Astrocyte (in vitro differentiated cells and primary cell): ENCODE measurements around the gene ANTXR2. TPM values are rescaled to one million over a fixed set of nuclear protein-coding genes. Genes with fewer than 3 reads are reported as not detected.
"Not testable (repeated sequence)": the region's sequence is repeated elsewhere in the genome, so short reads cannot be mapped to it uniquely, and the experiment has no call there.

Source experiments
- DNase-seq: peaks from one replicate; pipeline ENCODE4 v3.0.0-alpha.2; 2010; ENCODE audit warnings: low read depth
- FAIRE-seq: peaks from 2 replicates; lab custom pipeline; 2011; peaks lifted over from hg19 to GRCh38; lab: Jason Lieb, UNC
- H2AFZ ChIP-seq: 2 replicates; pipeline ENCODE4 v1.6.0; 2012; ENCODE audit warnings: low read depth, low read length, inconsistent platforms
- H3K27ac ChIP-seq: 2 replicates; pipeline ENCODE4 v1.5.1; 2011; ENCODE audit warnings: low read depth, low read length, inconsistent platforms
- H3K27me3 ChIP-seq: 2 replicates; pipeline ENCODE4 v1.6.0; 2011; ENCODE audit warnings: low read length, inconsistent platforms; ENCODE audit not compliant: insufficient read depth
- H3K36me3 ChIP-seq: 2 replicates; pipeline ENCODE4 v1.5.1; 2011; ENCODE audit warnings: low read length, inconsistent platforms; ENCODE audit not compliant: insufficient read depth
- H3K4me1 ChIP-seq: 2 replicates; pipeline ENCODE4 v1.5.1; 2011; ENCODE audit warnings: low read length, inconsistent platforms; ENCODE audit not compliant: insufficient read depth
- H3K4me2 ChIP-seq: 2 replicates; pipeline ENCODE4 v1.6.0; 2012; ENCODE audit warnings: low read length, inconsistent platforms
- H3K4me3 ChIP-seq: 2 replicates; pipeline ENCODE4 v1.5.1; 2011; ENCODE audit warnings: low read depth, mild to moderate bottlenecking, low read length, inconsistent platforms; ENCODE audit not compliant: insufficient read depth
- H3K79me2 ChIP-seq: 2 replicates; pipeline ENCODE4 v1.6.0; 2012; ENCODE audit warnings: mild to moderate bottlenecking, low read length, inconsistent platforms; ENCODE audit not compliant: insufficient read depth
- H3K9ac ChIP-seq: 2 replicates; pipeline ENCODE4 v1.6.0; 2012; ENCODE audit warnings: mild to moderate bottlenecking, low read length, inconsistent platforms
- H3K9me3 ChIP-seq: 2 replicates; pipeline ENCODE4 v1.5.1; 2012; ENCODE audit warnings: low read depth, mild to moderate bottlenecking, low read length, inconsistent platforms; ENCODE audit not compliant: insufficient read depth
- H4K20me1 ChIP-seq: 2 replicates; pipeline ENCODE4 v1.6.0; 2012; ENCODE audit warnings: low read length, inconsistent platforms; ENCODE audit not compliant: insufficient read depth
- H3K27ac Mint-ChIP-seq: one replicate; pipeline ENCODE4 v1.8.0; 2021; ENCODE audit warnings: mild to moderate bottlenecking, mixed read lengths; ENCODE audit not compliant: unreplicated experiment
- H3K27me3 Mint-ChIP-seq: one replicate; pipeline ENCODE4 v1.8.0; 2021; ENCODE audit warnings: low read depth, mixed read lengths; ENCODE audit not compliant: unreplicated experiment
- H3K36me3 Mint-ChIP-seq: one replicate; pipeline ENCODE4 v1.8.0; 2021; ENCODE audit warnings: low read depth, mixed read lengths; ENCODE audit not compliant: unreplicated experiment
- H3K4me1 Mint-ChIP-seq: one replicate; pipeline ENCODE4 v1.8.0; 2021; ENCODE audit warnings: low read depth, mixed read lengths; ENCODE audit not compliant: unreplicated experiment
- H3K4me3 Mint-ChIP-seq: one replicate; pipeline ENCODE4 v1.8.0; 2021; ENCODE audit warnings: mild to moderate bottlenecking, moderate library complexity, mixed read lengths; ENCODE audit not compliant: unreplicated experiment
- H3K9me3 Mint-ChIP-seq: one replicate; pipeline ENCODE4 v1.8.0; 2021; ENCODE audit warnings: mild to moderate bottlenecking, mixed read lengths; ENCODE audit not compliant: unreplicated experiment
- EZH2 ChIP-seq: IDR thresholded peaks from 2 replicates; pipeline ENCODE4 v1.6.1; 2012; ENCODE audit warnings: mild to moderate bottlenecking, low read length, inconsistent platforms; ENCODE audit not compliant: insufficient read depth
- total RNA-seq: library from RNA; stranded (reverse); gene quantifications from 2 replicates; pipeline ENCODE4 v1.2.1, GENCODE V29; 2021
- TF ChIP-seq, protein P1 (sequence below): IDR thresholded peaks from 2 replicates; pipeline ENCODE4 v1.5.1; 2011; ENCODE audit warnings: low read depth, mild to moderate bottlenecking, inconsistent platforms, low read length, moderate library complexity; ENCODE audit not compliant: insufficient read depth

The ANTXR2 gene
- total RNA-seq, 1 donor from 2014 or later = 34.7 TPM

DNA sequence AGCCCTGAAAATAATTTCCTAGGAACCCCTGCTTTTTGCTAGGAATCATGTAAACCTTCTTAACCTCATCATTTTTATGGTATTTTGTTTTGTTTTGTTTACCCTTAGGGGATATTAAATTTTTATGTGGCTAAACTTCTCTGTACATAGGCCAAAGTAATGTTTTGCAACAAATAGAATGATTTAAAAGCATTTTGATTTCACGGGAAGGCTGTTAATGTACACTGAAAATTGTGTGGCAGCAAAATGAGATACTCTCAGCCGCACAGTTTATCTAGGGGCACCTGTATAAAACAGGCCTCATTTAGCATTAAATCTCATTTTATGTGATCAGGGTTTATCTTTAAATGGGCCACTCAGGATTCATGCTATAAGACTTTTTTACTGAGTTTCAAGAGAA lies 175.0 kb downstream of the ANTXR2 start:
- no peak for FAIRE-seq
- TF ChIP-seq EZH2 = no peak
- TF ChIP-seq, protein P1, sequence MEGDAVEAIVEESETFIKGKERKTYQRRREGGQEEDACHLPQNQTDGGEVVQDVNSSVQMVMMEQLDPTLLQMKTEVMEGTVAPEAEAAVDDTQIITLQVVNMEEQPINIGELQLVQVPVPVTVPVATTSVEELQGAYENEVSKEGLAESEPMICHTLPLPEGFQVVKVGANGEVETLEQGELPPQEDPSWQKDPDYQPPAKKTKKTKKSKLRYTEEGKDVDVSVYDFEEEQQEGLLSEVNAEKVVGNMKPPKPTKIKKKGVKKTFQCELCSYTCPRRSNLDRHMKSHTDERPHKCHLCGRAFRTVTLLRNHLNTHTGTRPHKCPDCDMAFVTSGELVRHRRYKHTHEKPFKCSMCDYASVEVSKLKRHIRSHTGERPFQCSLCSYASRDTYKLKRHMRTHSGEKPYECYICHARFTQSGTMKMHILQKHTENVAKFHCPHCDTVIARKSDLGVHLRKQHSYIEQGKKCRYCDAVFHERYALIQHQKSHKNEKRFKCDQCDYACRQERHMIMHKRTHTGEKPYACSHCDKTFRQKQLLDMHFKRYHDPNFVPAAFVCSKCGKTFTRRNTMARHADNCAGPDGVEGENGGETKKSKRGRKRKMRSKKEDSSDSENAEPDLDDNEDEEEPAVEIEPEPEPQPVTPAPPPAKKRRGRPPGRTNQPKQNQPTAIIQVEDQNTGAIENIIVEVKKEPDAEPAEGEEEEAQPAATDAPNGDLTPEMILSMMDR = no peak
- Histone ChIP-seq H3K4me2 (no peak overlapping the region), H3K36me3 (no peaks in the 10 kb centered on the region), H3K9ac (no peak overlapping the region), H4K20me1 (no peaks in the 10 kb centered on the region), H3K4me3 (no peak overlapping the region), H3K27ac (no peak overlapping the region), H3K9me3 (no peaks in the 10 kb centered on the region), H3K79me2 (no peaks in the 10 kb centered on the region), H3K27me3 (no peaks in the 10 kb centered on the region), H3K4me1 (no peaks in the 10 kb centered on the region), H2AFZ (no peak overlapping the region)
- Mint-ChIP-seq H3K4me1 (no peaks in the 10 kb centered on the region), H3K27ac (no peak overlapping the region), H3K9me3 (no peaks in the 10 kb centered on the region), H3K4me3 (no peak overlapping the region), H3K36me3 (no peaks in the 10 kb centered on the region), H3K27me3 (peaks cover 3% of the 10 kb centered on the region)
- no peak for DNase-seq

DNA sequence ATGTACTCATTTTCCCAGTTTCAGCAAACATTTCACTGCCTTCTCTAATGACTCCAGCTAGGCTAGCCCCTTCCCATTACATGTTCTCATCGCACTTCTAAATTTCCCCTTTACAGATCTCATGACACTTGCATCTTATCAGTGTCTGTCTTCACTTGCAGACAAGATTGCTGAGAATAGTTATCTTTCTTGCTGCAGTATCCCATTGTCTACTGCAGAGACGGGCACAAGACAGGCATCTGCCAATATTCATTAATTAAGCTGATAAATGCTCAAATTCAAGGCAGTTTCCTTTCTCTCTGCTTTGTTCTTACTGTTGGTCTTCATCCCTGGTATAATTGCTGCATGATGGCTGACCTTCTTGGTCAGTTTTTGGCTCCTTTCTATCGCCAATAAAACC lies 175.9 kb downstream of the ANTXR2 start:
- no peaks in the 10 kb centered on the region for H3K36me3 Mint-ChIP-seq
- FAIRE-seq (no peak), DNase-seq (no peak)
- no peak overlapping the region for H3K27ac Mint-ChIP-seq
- Histone ChIP-seq H2AFZ (no peak overlapping the region), H3K27ac (no peak overlapping the region), H3K9ac (no peak overlapping the region), H4K20me1 (no peaks in the 10 kb centered on the region), H3K79me2 (no peaks in the 10 kb centered on the region), H3K4me1 (no peaks in the 10 kb centered on the region), H3K27me3 (no peaks in the 10 kb centered on the region), H3K4me3 (no peak overlapping the region), H3K36me3 (no peaks in the 10 kb centered on the region), H3K4me2 (no peak overlapping the region), H3K9me3 (no peaks in the 10 kb centered on the region)
- TF ChIP-seq, protein P1 = no peak
- TF ChIP-seq EZH2 = no peak
- no peaks in the 10 kb centered on the region for H3K9me3 Mint-ChIP-seq
- no peak overlapping the region for H3K4me3 Mint-ChIP-seq
- H3K27me3 Mint-ChIP-seq = peaks cover 3% of the 10 kb centered on the region
- H3K4me1 Mint-ChIP-seq = no peaks in the 10 kb centered on the region

DNA sequence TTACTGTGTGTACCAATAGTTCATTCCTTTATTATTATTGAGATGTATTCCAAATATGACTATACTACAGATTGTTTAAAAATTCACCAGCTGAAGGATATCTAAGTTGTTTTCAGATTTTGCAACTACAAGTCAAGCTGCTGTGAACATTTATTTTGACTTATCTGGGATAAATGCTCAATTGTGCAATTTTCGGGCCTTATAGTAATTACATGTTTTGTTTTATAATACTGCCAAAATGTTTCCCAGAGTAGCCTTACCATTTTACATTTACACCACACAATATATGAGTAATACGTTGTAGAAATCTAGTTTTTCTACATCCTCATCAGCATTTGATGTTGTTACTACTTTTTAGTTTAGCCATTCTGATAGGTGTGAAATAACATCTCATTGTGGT lies 179.6 kb downstream of the ANTXR2 start:
- Histone ChIP-seq H3K27me3 (no peaks in the 10 kb centered on the region), H3K9ac (no peak overlapping the region), H3K4me1 (no peaks in the 10 kb centered on the region), H3K79me2 (no peaks in the 10 kb centered on the region), H3K27ac (no peak overlapping the region), H4K20me1 (no peaks in the 10 kb centered on the region), H3K36me3 (no peaks in the 10 kb centered on the region), H2AFZ (no peak overlapping the region), H3K4me3 (no peak overlapping the region), H3K4me2 (no peak overlapping the region), H3K9me3 (no peaks in the 10 kb centered on the region)
- no peak overlapping the region for H3K27ac Mint-ChIP-seq
- H3K4me1 Mint-ChIP-seq = no peaks in the 10 kb centered on the region
- H3K4me3 Mint-ChIP-seq = no peak overlapping the region
- TF ChIP-seq, protein P1 = no peak
- no peak for TF ChIP-seq EZH2
- FAIRE-seq = no peak
- DNase-seq = no peak
- no peaks in the 10 kb centered on the region for H3K36me3 Mint-ChIP-seq
- H3K9me3 Mint-ChIP-seq = no peaks in the 10 kb centered on the region
- peaks cover 3% of the 10 kb centered on the region for H3K27me3 Mint-ChIP-seq

DNA sequence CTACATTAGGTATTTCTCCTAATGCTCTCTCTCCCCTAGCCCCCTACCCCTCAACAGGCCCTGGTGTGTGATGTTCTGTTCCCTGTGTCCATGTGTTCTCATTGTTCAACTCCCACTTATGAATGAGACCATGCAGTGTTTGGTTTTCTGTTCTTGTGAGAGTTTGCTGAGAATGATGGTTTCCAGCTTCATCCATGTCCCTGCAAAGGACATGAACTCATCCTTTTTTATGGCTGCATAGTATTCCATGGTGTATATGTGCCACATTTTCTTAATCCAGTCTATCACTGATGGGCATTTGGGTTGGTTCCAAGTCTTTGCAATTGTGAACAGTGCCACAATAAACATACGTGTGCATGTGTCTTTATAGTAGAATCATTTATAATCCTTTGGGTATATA lies 184.0 kb downstream of the ANTXR2 start:
- not testable (repeated sequence) for H3K9me3 ChIP-seq, H3K4me3 Mint-ChIP-seq, FAIRE-seq

More for the DNA sequence above, 184.0 kb downstream of the ANTXR2 start:
- not testable (repeated sequence) for H3K27ac Mint-ChIP-seq, H3K27ac ChIP-seq, H3K4me1 ChIP-seq, DNase-seq, H3K27me3 Mint-ChIP-seq, H3K4me1 Mint-ChIP-seq, H3K9me3 Mint-ChIP-seq, H3K36me3 Mint-ChIP-seq, H4K20me1 ChIP-seq, H2AFZ ChIP-seq, H3K36me3 ChIP-seq, H3K79me2 ChIP-seq, H3K9ac ChIP-seq, H3K27me3 ChIP-seq, H3K4me3 ChIP-seq, H3K4me2 ChIP-seq
